Activated naive CD4-positive, alpha-beta T cell treated with anti-CD3 and anti-CD28 coated beads, Interleukin-2, amount 50 U/mL, for 24 hours (primary cell): ENCODE results near the gene HLCS.
A peak's percentile ranks its signal among the peaks of the same experiment; 100 is the strongest.

Source experiments
- H3K27ac Mint-ChIP-seq: one replicate; pipeline ENCODE4 v1.8.0; 2021; ENCODE audit warnings: mild to moderate bottlenecking, mixed read lengths
- H3K27me3 Mint-ChIP-seq: one replicate; pipeline ENCODE4 v1.8.0; 2021; ENCODE audit warnings: mixed read lengths
- H3K36me3 Mint-ChIP-seq: one replicate; pipeline ENCODE4 v1.8.0; 2021; ENCODE audit warnings: mixed read lengths
- H3K4me1 Mint-ChIP-seq: one replicate; pipeline ENCODE4 v1.8.0; 2021; ENCODE audit warnings: mixed read lengths
- H3K4me3 Mint-ChIP-seq: one replicate; pipeline ENCODE4 v1.8.0; 2021; ENCODE audit warnings: mild to moderate bottlenecking, mixed read lengths
- H3K9me3 Mint-ChIP-seq: one replicate; pipeline ENCODE4 v1.8.0; 2021; ENCODE audit warnings: mixed read lengths

HLCS gene

GRCh38 chr21:36861595-36862323 lies 104.7 kb downstream of the HLCS start:
- H3K27ac Mint-ChIP-seq = no peak overlapping the region
- no peaks in the 10 kb centered on the region for H3K27me3 Mint-ChIP-seq
- H3K9me3 Mint-ChIP-seq = no peaks in the 10 kb centered on the region
- H3K4me1 Mint-ChIP-seq = peaks cover 16% of the 10 kb centered on the region
- H3K4me3 Mint-ChIP-seq = no peak overlapping the region
- H3K36me3 Mint-ChIP-seq = peaks cover 7% of the 10 kb centered on the region

- peaks cover 7% of the 10 kb centered on the region for H3K36me3 Mint-ChIP-seq
Measured at GRCh38 chr21:36860736-36861594, 105.5 kb downstream of the HLCS start.

GRCh38 chr21:36859744-36860501 lies 106.5 kb downstream of the HLCS start:
- H3K36me3 Mint-ChIP-seq = peaks cover 7% of the 10 kb centered on the region
- no peak overlapping the region for H3K4me3 Mint-ChIP-seq
- H3K4me1 Mint-ChIP-seq = peaks cover 15% of the 10 kb centered on the region
- no peaks in the 10 kb centered on the region for H3K9me3 Mint-ChIP-seq
- H3K27me3 Mint-ChIP-seq = no peaks in the 10 kb centered on the region
- H3K27ac Mint-ChIP-seq = no peak overlapping the region

More at GRCh38 chr21:36860736-36861594, 105.5 kb downstream of the HLCS start:
- Mint-ChIP-seq H3K4me1 (peaks cover 15% of the 10 kb centered on the region), H3K4me3 (no peak overlapping the region), H3K27ac (no peak overlapping the region), H3K9me3 (no peaks in the 10 kb centered on the region), H3K27me3 (no peaks in the 10 kb centered on the region)

- no peak overlapping the region for H3K27ac Mint-ChIP-seq
- H3K4me1 Mint-ChIP-seq = peaks cover 15% of the 10 kb centered on the region
- H3K4me3 Mint-ChIP-seq = peak overlapping the region; percentile 19
Measured at GRCh38 chr21:36858320-36858957, 108.0 kb downstream of the HLCS start.

DNA sequence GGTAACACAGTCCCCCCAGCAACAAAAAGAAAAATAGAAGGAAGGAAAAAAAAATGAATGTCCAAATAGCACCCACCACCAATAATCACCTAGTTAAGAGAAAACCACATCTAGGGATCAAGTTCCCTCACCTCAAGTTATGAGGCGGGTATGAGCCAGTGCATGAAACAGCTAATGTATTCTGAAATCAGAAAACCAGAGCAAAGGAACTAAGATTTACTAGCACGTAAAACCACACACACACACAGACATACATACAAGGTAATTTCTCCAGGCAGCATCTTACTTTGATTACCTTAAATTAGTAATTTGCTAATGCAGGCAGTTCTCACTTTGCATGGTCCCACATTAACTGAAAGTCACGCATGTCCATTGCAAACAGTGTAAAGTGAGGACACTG lies 109.8 kb downstream of the HLCS start:
- Mint-ChIP-seq H3K4me1 (peaks cover 15% of the 10 kb centered on the region), H3K27ac (no peak overlapping the region), H3K27me3 (no peaks in the 10 kb centered on the region), H3K9me3 (no peaks in the 10 kb centered on the region), H3K36me3 (peaks cover under 1% of the 10 kb centered on the region), H3K4me3 (no peak overlapping the region)

More at GRCh38 chr21:36858320-36858957, 108.0 kb downstream of the HLCS start:
- Mint-ChIP-seq H3K36me3 (peaks cover 5% of the 10 kb centered on the region), H3K9me3 (no peaks in the 10 kb centered on the region), H3K27me3 (no peaks in the 10 kb centered on the region)

DNA sequence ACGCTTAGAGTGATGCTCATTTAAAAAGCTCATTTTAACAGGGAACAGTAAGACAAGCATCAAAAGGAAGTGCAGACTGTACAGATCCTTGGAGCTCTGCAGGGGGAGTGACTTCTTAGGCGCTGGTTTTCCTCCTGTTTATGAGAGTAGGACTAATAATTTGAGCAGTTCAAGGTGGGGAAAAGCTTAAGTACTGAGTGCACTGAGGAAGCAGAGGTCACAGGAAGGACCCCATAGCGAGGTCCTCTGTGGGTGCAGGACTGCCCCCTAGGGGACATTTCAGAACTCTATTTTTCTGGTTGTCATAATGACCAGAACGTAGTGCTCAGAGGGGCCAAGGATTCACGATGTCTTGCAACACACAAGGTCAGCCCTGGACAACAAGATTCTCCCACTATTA lies 112.1 kb downstream of the HLCS start:
- H3K27me3 Mint-ChIP-seq = no peaks in the 10 kb centered on the region
- no peaks in the 10 kb centered on the region for H3K4me1 Mint-ChIP-seq
- no peak overlapping the region for H3K4me3 Mint-ChIP-seq
- H3K36me3 Mint-ChIP-seq = no peaks in the 10 kb centered on the region
- no peaks in the 10 kb centered on the region for H3K9me3 Mint-ChIP-seq
- H3K27ac Mint-ChIP-seq = no peak overlapping the region

DNA sequence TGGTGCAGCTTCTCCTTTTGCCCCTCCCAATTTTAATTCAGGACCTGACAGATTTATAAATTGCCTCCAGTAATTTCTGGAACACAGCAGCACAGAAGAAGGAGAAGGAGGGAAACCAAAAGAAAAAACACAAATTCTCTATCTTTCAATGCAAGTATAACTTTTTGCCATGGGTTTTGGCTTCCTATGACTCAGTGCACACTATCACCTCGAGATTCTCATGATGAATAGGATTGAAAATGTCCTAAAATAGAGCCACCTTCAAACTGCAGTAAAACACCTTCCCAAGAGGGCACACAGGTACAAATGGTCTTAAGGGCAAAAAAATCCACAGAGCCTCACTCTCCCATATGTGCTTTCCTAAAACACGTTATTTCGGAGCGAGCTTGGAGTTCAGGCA lies 113.6 kb downstream of the HLCS start:
- H3K27ac Mint-ChIP-seq = no peak overlapping the region
- no peak overlapping the region for H3K4me3 Mint-ChIP-seq
- no peaks in the 10 kb centered on the region for H3K9me3 Mint-ChIP-seq
- no peaks in the 10 kb centered on the region for H3K27me3 Mint-ChIP-seq
- H3K4me1 Mint-ChIP-seq = no peaks in the 10 kb centered on the region
- no peaks in the 10 kb centered on the region for H3K36me3 Mint-ChIP-seq

DNA sequence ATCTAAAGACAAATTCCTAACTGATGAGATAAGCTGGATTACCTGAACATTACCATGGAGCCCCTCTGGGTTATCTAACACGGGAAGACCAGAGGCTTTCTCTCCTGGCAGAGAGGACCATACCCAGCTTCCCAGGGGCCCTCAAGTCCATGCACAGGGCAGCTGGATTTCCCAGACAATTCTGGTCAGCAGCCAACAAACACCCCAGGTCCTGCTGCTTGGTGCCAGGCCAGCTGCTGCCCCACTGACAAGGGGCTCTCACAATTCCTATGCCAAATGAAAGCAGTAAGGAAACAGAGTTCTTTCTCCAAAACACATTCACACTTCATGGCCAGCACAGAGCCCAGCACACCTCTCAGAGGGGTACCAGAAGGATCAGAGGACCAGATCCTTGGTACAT lies 114.2 kb downstream of the HLCS start:
- no peaks in the 10 kb centered on the region for H3K36me3 Mint-ChIP-seq
- no peaks in the 10 kb centered on the region for H3K27me3 Mint-ChIP-seq
- no peak overlapping the region for H3K27ac Mint-ChIP-seq
- H3K4me3 Mint-ChIP-seq = no peak overlapping the region
- no peaks in the 10 kb centered on the region for H3K4me1 Mint-ChIP-seq
- no peaks in the 10 kb centered on the region for H3K9me3 Mint-ChIP-seq

DNA sequence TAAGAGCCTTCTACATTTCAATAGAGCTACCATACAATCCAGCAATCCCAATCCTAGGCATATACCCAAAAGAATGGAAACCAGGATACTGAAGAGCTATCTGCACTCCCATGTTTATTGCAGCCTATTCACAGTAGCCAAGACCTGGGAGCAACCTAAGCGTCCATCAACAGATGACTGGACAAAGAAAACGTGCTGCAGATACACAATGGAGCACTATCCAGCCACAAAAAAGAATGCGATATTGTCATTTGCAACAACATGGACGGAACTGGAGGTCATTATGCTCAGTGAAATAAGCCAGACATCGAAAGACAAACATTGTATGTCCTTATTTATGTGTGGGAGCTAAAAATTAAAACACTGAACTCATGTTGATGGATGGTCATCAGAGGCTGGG lies 115.3 kb downstream of the HLCS start:
- Mint-ChIP-seq H3K9me3 (no peaks in the 10 kb centered on the region), H3K4me3 (no peak overlapping the region), H3K27me3 (no peaks in the 10 kb centered on the region), H3K4me1 (no peaks in the 10 kb centered on the region), H3K36me3 (no peaks in the 10 kb centered on the region), H3K27ac (no peak overlapping the region)

DNA sequence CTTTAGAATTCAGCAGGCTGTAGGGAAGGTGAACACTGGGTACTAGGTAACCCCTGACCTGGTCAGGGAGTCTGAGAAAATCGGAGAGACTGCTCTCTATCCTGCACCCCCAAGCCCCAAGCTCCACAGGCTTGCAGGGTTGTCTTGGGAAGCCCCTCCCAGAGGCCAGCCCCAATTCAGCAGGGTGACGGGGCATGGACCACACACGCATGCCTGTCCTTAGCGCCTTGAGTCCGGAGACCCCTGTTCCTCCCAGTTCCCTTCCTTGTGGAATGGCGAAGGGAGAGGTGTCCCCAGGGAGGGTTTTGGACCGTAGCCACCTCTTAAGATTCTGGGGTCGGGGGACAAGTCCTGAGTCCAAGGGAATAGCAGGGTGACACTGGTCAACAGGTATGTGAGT lies 116.1 kb downstream of the HLCS start:
- Mint-ChIP-seq H3K36me3 (no peaks in the 10 kb centered on the region), H3K27me3 (no peaks in the 10 kb centered on the region), H3K4me3 (no peak overlapping the region), H3K4me1 (no peaks in the 10 kb centered on the region), H3K9me3 (no peaks in the 10 kb centered on the region), H3K27ac (no peak overlapping the region)

DNA sequence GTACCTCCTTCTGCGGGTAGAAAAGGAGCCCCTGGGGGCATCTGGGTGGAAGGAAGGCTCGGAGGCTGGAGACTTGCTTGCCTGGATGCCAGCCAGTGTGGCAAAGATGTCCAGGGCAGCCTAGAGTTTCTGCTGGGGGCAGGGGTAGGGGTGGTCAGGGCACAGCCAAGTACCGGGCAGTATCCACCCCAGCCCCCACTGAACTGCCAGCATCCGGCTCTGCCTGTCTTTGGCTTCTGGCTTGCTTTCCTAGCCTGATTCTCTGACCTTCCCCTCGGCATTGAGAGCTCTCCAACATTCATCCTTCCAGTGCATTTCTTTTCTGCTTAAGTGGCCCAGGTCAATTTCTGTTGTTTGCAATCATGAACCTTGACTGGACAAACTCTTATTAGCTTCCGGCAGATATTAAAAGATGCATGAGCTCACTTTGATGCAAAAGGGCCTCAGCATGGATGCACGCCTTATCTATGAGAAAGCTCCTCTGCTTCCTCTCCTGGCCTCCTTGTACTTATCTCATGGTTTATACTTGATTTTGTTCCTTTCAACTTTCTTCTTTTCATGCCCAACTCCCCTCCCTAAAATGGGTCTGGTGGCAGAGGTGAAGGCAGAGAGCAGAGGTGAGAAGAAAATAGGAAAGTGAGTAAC lies 116.9 kb downstream of the HLCS start:
- Mint-ChIP-seq H3K4me3 (no peak overlapping the region), H3K36me3 (no peaks in the 10 kb centered on the region), H3K4me1 (no peaks in the 10 kb centered on the region), H3K9me3 (no peaks in the 10 kb centered on the region), H3K27me3 (no peaks in the 10 kb centered on the region), H3K27ac (no peak overlapping the region)

DNA sequence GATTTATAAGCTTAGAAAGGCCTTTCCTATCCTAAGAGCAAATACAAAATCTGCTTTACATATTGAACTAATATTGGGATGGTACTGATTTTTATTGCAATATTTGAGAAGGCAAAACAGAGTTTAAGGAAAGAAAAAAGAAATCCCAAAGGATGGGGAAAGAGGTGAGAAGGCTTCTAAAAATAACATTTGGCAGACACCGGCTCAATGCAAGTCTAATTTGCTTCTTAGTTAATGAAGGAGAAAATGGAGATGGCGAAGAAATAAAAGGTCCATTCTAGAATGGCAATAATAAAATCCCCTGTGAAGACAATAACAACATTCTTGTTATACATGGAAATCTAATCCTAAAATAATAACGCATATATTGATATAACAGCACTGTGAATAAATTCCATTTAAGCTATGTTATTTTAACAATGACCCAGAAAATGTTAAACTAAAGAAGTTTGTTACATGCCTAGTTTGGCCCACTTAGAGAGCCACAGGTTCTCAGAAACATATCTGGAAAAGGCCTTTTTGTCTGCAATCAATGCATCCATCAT lies 117.7 kb downstream of the HLCS start:
- H3K4me1 Mint-ChIP-seq = no peaks in the 10 kb centered on the region
- H3K36me3 Mint-ChIP-seq = no peaks in the 10 kb centered on the region
- H3K27me3 Mint-ChIP-seq = no peaks in the 10 kb centered on the region
- no peaks in the 10 kb centered on the region for H3K9me3 Mint-ChIP-seq
- H3K27ac Mint-ChIP-seq = no peak overlapping the region
- no peak overlapping the region for H3K4me3 Mint-ChIP-seq

DNA sequence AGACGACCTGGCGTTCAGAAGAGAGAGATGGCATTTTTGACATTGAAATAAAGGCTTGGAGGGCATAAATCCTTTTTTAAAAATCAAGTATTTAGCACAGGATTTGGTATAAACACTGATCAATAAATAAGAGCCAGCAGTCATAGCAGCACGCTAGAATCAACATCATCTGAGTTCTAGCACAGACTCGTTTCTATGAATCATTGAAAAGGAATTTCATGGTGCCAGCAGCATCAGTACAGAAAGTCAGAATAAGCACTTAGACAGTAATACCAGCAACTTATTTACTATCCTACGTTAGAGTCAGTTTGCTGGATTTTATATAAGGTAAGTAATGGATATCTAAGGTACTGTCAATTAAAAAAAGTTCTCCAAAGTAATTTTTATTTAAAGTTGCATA lies 119.3 kb downstream of the HLCS start:
- H3K27ac Mint-ChIP-seq = no peak overlapping the region
- no peaks in the 10 kb centered on the region for H3K9me3 Mint-ChIP-seq
- no peaks in the 10 kb centered on the region for H3K27me3 Mint-ChIP-seq
- H3K4me1 Mint-ChIP-seq = no peaks in the 10 kb centered on the region
- H3K36me3 Mint-ChIP-seq = peaks cover 1% of the 10 kb centered on the region
- H3K4me3 Mint-ChIP-seq = no peak overlapping the region

- no peak overlapping the region for H3K4me3 Mint-ChIP-seq
- peaks cover 4% of the 10 kb centered on the region for H3K36me3 Mint-ChIP-seq
- no peak overlapping the region for H3K27ac Mint-ChIP-seq
- H3K4me1 Mint-ChIP-seq = no peaks in the 10 kb centered on the region
- H3K9me3 Mint-ChIP-seq = no peaks in the 10 kb centered on the region
- H3K27me3 Mint-ChIP-seq = no peaks in the 10 kb centered on the region
Measured at GRCh38 chr21:36846631-36847030, 119.8 kb downstream of the HLCS start.

DNA sequence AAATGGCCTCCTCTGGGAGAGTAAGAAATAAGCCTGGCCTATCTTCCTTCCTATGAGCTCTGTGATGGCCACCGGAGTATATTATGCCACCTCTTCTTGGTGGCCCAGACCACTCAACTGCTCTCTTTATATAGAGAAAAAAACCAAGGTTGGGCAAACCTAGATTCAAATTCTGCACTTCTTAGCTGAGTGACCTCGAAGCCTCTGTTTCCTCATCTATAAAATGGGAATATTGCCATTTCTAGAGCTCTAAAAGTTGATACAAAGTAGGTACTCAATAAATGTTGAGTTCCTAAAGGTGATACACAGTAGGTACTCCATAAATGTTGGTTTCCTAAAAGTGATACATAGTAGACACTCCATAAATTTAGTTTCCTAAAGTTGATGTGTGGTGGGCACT lies 120.7 kb downstream of the HLCS start:
- H3K4me3 Mint-ChIP-seq = no peak overlapping the region
- H3K27me3 Mint-ChIP-seq = no peaks in the 10 kb centered on the region
- no peaks in the 10 kb centered on the region for H3K9me3 Mint-ChIP-seq
- no peak overlapping the region for H3K27ac Mint-ChIP-seq
- H3K36me3 Mint-ChIP-seq = peaks cover 4% of the 10 kb centered on the region
- H3K4me1 Mint-ChIP-seq = no peaks in the 10 kb centered on the region
